Measurements from ENCODE around the gene ATP4B. TPM values are rescaled to one million over a fixed set of nuclear protein-coding genes. Genes with fewer than 3 reads are reported as not detected.

The ATP4B gene
- total RNA-seq, 1 donor from 2014 or later, result not detected

DNA sequence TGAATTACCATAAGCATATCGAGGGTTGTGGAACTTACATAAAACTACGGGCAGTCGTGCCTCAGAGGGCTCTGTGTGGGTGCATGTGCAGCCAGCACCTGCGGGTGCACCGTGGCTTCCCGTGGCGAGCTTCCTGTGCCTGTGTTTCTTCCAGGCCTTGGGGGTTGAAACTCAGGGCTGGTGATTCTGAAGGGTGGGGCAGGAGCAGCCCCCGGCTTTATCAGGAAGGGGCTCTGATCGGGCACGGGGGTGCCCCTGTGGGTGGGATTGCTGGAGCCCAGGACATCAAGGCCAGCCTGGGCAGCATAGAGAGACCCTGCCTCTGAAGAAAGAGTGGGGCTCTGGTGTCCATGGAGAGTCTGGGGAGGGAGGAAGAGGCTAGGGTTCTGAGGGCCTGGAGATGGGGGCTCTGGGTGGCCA, 11.1 kb downstream of the ATP4B start:
- DNase-seq (ENCODE audit: extremely low spot score, unreplicated experiment), result no peak
- Mint-ChIP-seq H3K36me3 (ENCODE audit: unreplicated experiment) (peaks cover 5% of the 10 kb centered on the region), H3K27ac (ENCODE audit: unreplicated experiment) (peak overlapping the region; percentile 83), H3K9me3 (ENCODE audit: unreplicated experiment) (peaks cover 4% of the 10 kb centered on the region), H3K27me3 (ENCODE audit: unreplicated experiment) (no peaks in the 10 kb centered on the region), H3K4me1 (ENCODE audit: unreplicated experiment) (peaks cover 27% of the 10 kb centered on the region), H3K4me3 (ENCODE audit: unreplicated experiment) (no peak overlapping the region)
- TF ChIP-seq, protein P1, sequence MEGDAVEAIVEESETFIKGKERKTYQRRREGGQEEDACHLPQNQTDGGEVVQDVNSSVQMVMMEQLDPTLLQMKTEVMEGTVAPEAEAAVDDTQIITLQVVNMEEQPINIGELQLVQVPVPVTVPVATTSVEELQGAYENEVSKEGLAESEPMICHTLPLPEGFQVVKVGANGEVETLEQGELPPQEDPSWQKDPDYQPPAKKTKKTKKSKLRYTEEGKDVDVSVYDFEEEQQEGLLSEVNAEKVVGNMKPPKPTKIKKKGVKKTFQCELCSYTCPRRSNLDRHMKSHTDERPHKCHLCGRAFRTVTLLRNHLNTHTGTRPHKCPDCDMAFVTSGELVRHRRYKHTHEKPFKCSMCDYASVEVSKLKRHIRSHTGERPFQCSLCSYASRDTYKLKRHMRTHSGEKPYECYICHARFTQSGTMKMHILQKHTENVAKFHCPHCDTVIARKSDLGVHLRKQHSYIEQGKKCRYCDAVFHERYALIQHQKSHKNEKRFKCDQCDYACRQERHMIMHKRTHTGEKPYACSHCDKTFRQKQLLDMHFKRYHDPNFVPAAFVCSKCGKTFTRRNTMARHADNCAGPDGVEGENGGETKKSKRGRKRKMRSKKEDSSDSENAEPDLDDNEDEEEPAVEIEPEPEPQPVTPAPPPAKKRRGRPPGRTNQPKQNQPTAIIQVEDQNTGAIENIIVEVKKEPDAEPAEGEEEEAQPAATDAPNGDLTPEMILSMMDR (IDR thresholded peaks at IDR 0.05), result no peak

DNA sequence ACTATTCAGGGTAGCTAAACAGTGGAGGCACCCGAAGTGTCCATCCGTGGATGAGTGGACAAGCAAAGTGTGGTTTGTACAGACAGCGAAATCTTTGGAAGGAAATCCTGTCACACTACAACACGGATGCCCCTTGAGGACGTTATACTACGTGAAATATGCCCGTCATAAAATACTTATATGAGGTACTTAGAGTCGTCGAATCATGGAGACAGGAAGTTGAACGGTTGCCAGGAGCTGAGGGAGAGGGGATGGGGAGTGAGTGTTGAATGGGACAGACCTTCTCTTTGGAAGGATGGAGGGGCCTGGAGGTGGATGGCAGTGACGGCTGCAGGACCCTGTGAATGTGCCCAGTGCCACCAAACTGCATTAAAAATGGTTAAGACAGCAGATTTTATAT, 11.6 kb downstream of the ATP4B start:
- TF ChIP-seq, protein P1 (IDR thresholded peaks at IDR 0.05), result no peak
- DNase-seq (ENCODE audit: extremely low spot score, unreplicated experiment), result no peak
- H3K27me3 Mint-ChIP-seq (ENCODE audit: unreplicated experiment), result no peaks in the 10 kb centered on the region
- peaks cover 4% of the 10 kb centered on the region for H3K9me3 Mint-ChIP-seq (ENCODE audit: unreplicated experiment)
- H3K4me1 Mint-ChIP-seq (ENCODE audit: unreplicated experiment), result peaks cover 27% of the 10 kb centered on the region
- no peak overlapping the region for H3K4me3 Mint-ChIP-seq (ENCODE audit: unreplicated experiment)
- H3K27ac Mint-ChIP-seq (ENCODE audit: unreplicated experiment), result peak overlapping the region; percentile 56
- peaks cover 9% of the 10 kb centered on the region for H3K36me3 Mint-ChIP-seq (ENCODE audit: unreplicated experiment)

- Mint-ChIP-seq H3K27me3 (ENCODE audit: unreplicated experiment) (no peaks in the 10 kb centered on the region), H3K4me3 (ENCODE audit: unreplicated experiment) (no peak overlapping the region), H3K36me3 (ENCODE audit: unreplicated experiment) (peaks cover 16% of the 10 kb centered on the region), H3K4me1 (ENCODE audit: unreplicated experiment) (peaks cover 27% of the 10 kb centered on the region), H3K27ac (ENCODE audit: unreplicated experiment) (no peak overlapping the region), H3K9me3 (ENCODE audit: unreplicated experiment) (peaks cover 4% of the 10 kb centered on the region)
- no peak for DNase-seq (ENCODE audit: extremely low spot score, unreplicated experiment)
- TF ChIP-seq, protein P1 (IDR thresholded peaks at IDR 0.05), result no peak
These were observed 12.7 kb downstream of the ATP4B start for GRCh38 chr13:113645329-113645728.

DNA sequence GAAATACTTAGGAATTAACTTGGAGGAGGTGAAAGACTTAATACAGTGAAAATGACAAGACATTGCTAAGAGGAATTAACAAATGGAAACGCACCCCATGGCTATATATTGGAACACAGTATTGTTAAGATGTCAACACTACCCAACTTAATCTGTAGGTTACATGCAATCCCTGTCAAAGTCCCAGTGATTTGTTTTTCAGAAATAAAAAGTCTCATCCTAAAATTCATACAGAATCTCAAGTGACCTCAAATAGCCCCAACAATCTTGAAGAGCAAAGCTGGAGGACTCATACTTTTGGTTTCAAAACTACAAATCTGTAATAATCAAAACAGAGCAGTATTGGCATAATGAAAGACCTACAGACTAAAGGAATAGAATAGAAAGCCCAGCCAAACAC, 13.2 kb downstream of the ATP4B start:
- Mint-ChIP-seq H3K27ac (ENCODE audit: unreplicated experiment) (no peak overlapping the region), H3K4me3 (ENCODE audit: unreplicated experiment) (no peak overlapping the region), H3K36me3 (ENCODE audit: unreplicated experiment) (peaks cover 22% of the 10 kb centered on the region), H3K9me3 (ENCODE audit: unreplicated experiment) (peaks cover 4% of the 10 kb centered on the region), H3K4me1 (ENCODE audit: unreplicated experiment) (peaks cover 27% of the 10 kb centered on the region), H3K27me3 (ENCODE audit: unreplicated experiment) (no peaks in the 10 kb centered on the region)
- TF ChIP-seq, protein P1 (IDR thresholded peaks at IDR 0.05), result no peak
- DNase-seq (ENCODE audit: extremely low spot score, unreplicated experiment), result no peak

GRCh38 chr13:113643593-113643992, 14.4 kb downstream of the ATP4B start:
- H3K36me3 Mint-ChIP-seq (ENCODE audit: unreplicated experiment), result peaks cover 28% of the 10 kb centered on the region

More at GRCh38 chr13:113643593-113643992, 14.4 kb downstream of the ATP4B start:
- Mint-ChIP-seq H3K27ac (ENCODE audit: unreplicated experiment) (no peak overlapping the region), H3K4me3 (ENCODE audit: unreplicated experiment) (no peak overlapping the region), H3K27me3 (ENCODE audit: unreplicated experiment) (no peaks in the 10 kb centered on the region), H3K9me3 (ENCODE audit: unreplicated experiment) (peaks cover 4% of the 10 kb centered on the region), H3K4me1 (ENCODE audit: unreplicated experiment) (peaks cover 27% of the 10 kb centered on the region)
- TF ChIP-seq, protein P1 (IDR thresholded peaks at IDR 0.05), result no peak
- no peak for DNase-seq (ENCODE audit: extremely low spot score, unreplicated experiment)

Measured in osteocyte (in vitro differentiated cells).